HCT116 (cell line): ENCODE results near the gene NUDT4. TPM values are rescaled to one million over a fixed set of nuclear protein-coding genes. Genes with fewer than 3 reads are reported as not detected.

Source experiments
- ATAC-seq: fragments of 200-7000 bp; cut with Tn5 transposase; 2 replicates; pipeline ENCODE4 v1.9.1; 2020; ENCODE audit warnings: mild to moderate bottlenecking, moderate library complexity
- BruUV-seq: library from RNA; stranded (reverse); fragments of 400-500 nt; replicated peaks from 2 replicates; lab custom pipeline; 2021; lab: Mats Ljungman, UMichigan
- CTCF ChIA-PET: fragments of 300-600 bp; sonication (Branson Sonifier 250); formaldehyde crosslinking; loops from one replicate; lab custom pipeline; 2021; ENCODE audit warnings: antibody characterized with exemption; lab: Charles Lee
- POLR2A ChIA-PET: fragments of 300-600, 350-600 bp; sonication (Branson Sonifier 250); formaldehyde crosslinking; loops from one replicate; lab custom pipeline; 2021; ENCODE audit warnings: antibody characterized with exemption; lab: Charles Lee
- RAD21 ChIA-PET, 2 experiments: fragments of 300-600 bp; sonication (Branson Sonifier 250); formaldehyde crosslinking; loops; one replicate each; lab custom pipeline; 2023; ENCODE audit warnings: low total read pairs in 2 of 2; ENCODE audit not compliant: uncharacterized antibody in 2 of 2, unreplicated experiment in 2 of 2, low non-redundant PET in 1 of 2; lab: Charles Lee
- DNase-seq: peaks from one replicate; pipeline ENCODE4 v3.0.0-alpha.2; 2010; ENCODE audit warnings: low read depth, low spot score
- H2AFZ ChIP-seq: fragments of 200-600 bp; shearing (Covaris generic), sonication (generic); 2 replicates; pipeline ENCODE4 v1.6.1; 2017; ENCODE audit warnings: low read depth, mixed run types, mixed read lengths, antibody characterized with exemption, low read length; ENCODE audit not compliant: poor library complexity, severe bottlenecking
- H3K27ac ChIP-seq: 2 replicates; pipeline ENCODE4 v1.5.1; 2012; ENCODE audit warnings: low read depth, low read length
- H3K27me3 ChIP-seq: fragments of 200-600 bp; sonication (generic); 2 replicates; pipeline ENCODE4 v1.6.1; 2016; ENCODE audit warnings: mixed run types, low read length, mixed read lengths; ENCODE audit not compliant: insufficient read depth
- H3K36me3 ChIP-seq, 2 experiments: fragments of 200-500 bp in 1 of 2; fragments of 200-600 bp in 1 of 2; sonication (Bioruptor generic) in 1 of 2; sonication (generic) in 1 of 2; 2 replicates each; pipeline versions ENCODE4 v1.5.1 to v1.6.1; 2014 to 2016; ENCODE audit warnings: low read length in 2 of 2, inconsistent platforms in 1 of 2, mixed read lengths in 1 of 2, mixed run types in 1 of 2; ENCODE audit not compliant: insufficient read depth in 2 of 2, control insufficient read depth in 1 of 2
- H3K4me1 ChIP-seq, 2 experiments: fragments of 200-600 bp in 1 of 2; sonication (generic) in 1 of 2; 2 replicates each; pipeline versions ENCODE4 v1.5.1 to v1.6.1; 2012 to 2017; ENCODE audit warnings: low read length in 2 of 2, inconsistent platforms in 1 of 2, mild to moderate bottlenecking in 1 of 2, mixed read lengths in 1 of 2, mixed run types in 1 of 2, moderate library complexity in 1 of 2; ENCODE audit not compliant: insufficient read depth in 2 of 2, control insufficient read depth in 1 of 2
- H3K4me2 ChIP-seq: fragments of 200-600 bp; sonication (generic); 2 replicates; pipeline ENCODE4 v1.6.1; 2017; ENCODE audit warnings: mixed run types, low read length, mixed read lengths
- H3K4me3 ChIP-seq, 2 experiments: fragments of 200-600 bp in 1 of 2; sonication (generic) in 1 of 2; replicated peaks in 1 of 2; 2 replicates each; pipeline ENCODE4 v1.5.1; 2011 to 2016; ENCODE audit warnings: low read length in 2 of 2, control low read depth in 1 of 2, low read depth in 1 of 2, mild to moderate bottlenecking in 1 of 2, mixed read lengths in 1 of 2, mixed run types in 1 of 2
- H3K79me2 ChIP-seq: fragments of 200-600 bp; sonication (generic); 2 replicates; pipeline ENCODE4 v1.6.1; 2017; ENCODE audit warnings: mild to moderate bottlenecking, mixed run types, low read length, moderate library complexity, mixed read lengths; ENCODE audit not compliant: insufficient read depth
- H3K9ac ChIP-seq: fragments of 200-600 bp; sonication (generic); 2 replicates; pipeline ENCODE4 v1.6.1; 2016; ENCODE audit warnings: low read length, mixed read lengths
- H3K9me2 ChIP-seq: fragments of 200-600 bp; sonication (generic), shearing (Covaris generic); 2 replicates; pipeline ENCODE4 v1.6.1; 2017; ENCODE audit warnings: mixed run types, mild to moderate bottlenecking, moderate library complexity; ENCODE audit not compliant: insufficient read depth
- H3K9me3 ChIP-seq, 2 experiments: fragments of 200-500 bp in 1 of 2; fragments of 200-600 bp in 1 of 2; sonication (Bioruptor generic) in 1 of 2; sonication (generic) in 1 of 2; 2 replicates each; pipeline ENCODE4 v1.6.1; 2014 to 2017; ENCODE audit warnings: low read length in 2 of 2, mixed read lengths in 2 of 2, inconsistent platforms in 1 of 2, low read depth in 1 of 2, mild to moderate bottlenecking in 1 of 2, mixed run types in 1 of 2, moderate library complexity in 1 of 2; ENCODE audit not compliant: control insufficient read depth in 1 of 2, insufficient read depth in 1 of 2
- H4K20me1 ChIP-seq: fragments of 200-600 bp; sonication (generic), shearing (Covaris generic); 2 replicates; pipeline ENCODE4 v1.6.1; 2017; ENCODE audit warnings: mixed run types, mild to moderate bottlenecking, moderate library complexity; ENCODE audit not compliant: insufficient read depth
- EGR1 ChIP-seq: IDR thresholded peaks from 2 replicates; pipeline ENCODE4 v1.6.1; 2012; ENCODE audit warnings: low read depth
- EZH2phosphoT487 ChIP-seq: fragments of 200-600 bp; IDR thresholded peaks from 2 replicates; pipeline ENCODE4 v1.6.1; 2018; ENCODE audit warnings: antibody characterized with exemption, borderline replicate concordance
- FOSL1 ChIP-seq: IDR thresholded peaks from 2 replicates; pipeline ENCODE4 v1.6.1; 2012; ENCODE audit warnings: low read depth
- JUND ChIP-seq: IDR thresholded peaks from 2 replicates; pipeline ENCODE4 v1.6.1; 2012
- POLR2AphosphoS5 ChIP-seq: IDR thresholded peaks from 2 replicates; pipeline ENCODE4 v1.6.1; 2011; ENCODE audit warnings: mild to moderate bottlenecking, low read depth, low read length, moderate library complexity
- SP1 ChIP-seq: IDR thresholded peaks from 2 replicates; pipeline ENCODE4 v1.6.1; 2012; ENCODE audit warnings: low read depth
- TCF7L2 ChIP-seq: IDR thresholded peaks from 2 replicates; pipeline ENCODE4 v1.7.0; 2011; ENCODE audit warnings: borderline replicate concordance, inconsistent platforms; ENCODE audit not compliant: insufficient read depth, insufficient read length; ENCODE audit errors: extremely low read depth
- ZFX ChIP-seq: fragments of 450-650 bp; IDR thresholded peaks from 2 replicates; pipeline ENCODE4 v1.6.1; 2017
- ZNF274 ChIP-seq: fragments of 200-500 bp; sonication (Bioruptor generic); IDR thresholded peaks from 2 replicates; pipeline ENCODE4 v1.6.1; 2014; ENCODE audit warnings: mild to moderate bottlenecking, low read depth, low read length, inconsistent platforms
- intact Hi-C: fragments of 100-400 bp; cut with micrococcal nuclease; formaldehyde crosslinking; loops from 2 replicates; pipeline ENCODE4 v1.10.0; 2022
- total RNA-seq: library from RNA; stranded (reverse); gene quantifications from one replicate; pipeline ENCODE4 v1.2.1, GENCODE V29; 2021; ENCODE audit not compliant: unreplicated experiment
- TF ChIP-seq, protein P1 (sequence below): IDR thresholded peaks from 2 replicates; pipeline ENCODE4 v1.6.1; 2012; ENCODE audit warnings: low read depth
- TF ChIP-seq, protein P2 (sequence below), 3 experiments: fragments of 200-600 bp in 1 of 3; sonication (generic) in 1 of 3; IDR thresholded peaks in 2 of 3; conservative IDR thresholded peaks in 1 of 3; 2 replicates each; pipeline ENCODE4 v1.5.1; 2012 to 2017; ENCODE audit warnings: low read depth in 2 of 3, low read length in 2 of 3, antibody characterized with exemption in 1 of 3, borderline replicate concordance in 1 of 3, control low read depth in 1 of 3, mild to moderate bottlenecking in 1 of 3, mixed read lengths in 1 of 3, mixed run types in 1 of 3, moderate library complexity in 1 of 3; ENCODE audit not compliant: insufficient read depth in 1 of 3
- TF ChIP-seq, protein P3 (sequence below): IDR thresholded peaks from 2 replicates; pipeline ENCODE4 v1.6.1; 2011; ENCODE audit warnings: mild to moderate bottlenecking, low read length, moderate library complexity; ENCODE audit not compliant: insufficient replicate concordance; ENCODE audit errors: extremely low read depth

Gene NUDT4
- total RNA-seq, 1 experiment from 2014 or later: 41.2 TPM

DNA sequence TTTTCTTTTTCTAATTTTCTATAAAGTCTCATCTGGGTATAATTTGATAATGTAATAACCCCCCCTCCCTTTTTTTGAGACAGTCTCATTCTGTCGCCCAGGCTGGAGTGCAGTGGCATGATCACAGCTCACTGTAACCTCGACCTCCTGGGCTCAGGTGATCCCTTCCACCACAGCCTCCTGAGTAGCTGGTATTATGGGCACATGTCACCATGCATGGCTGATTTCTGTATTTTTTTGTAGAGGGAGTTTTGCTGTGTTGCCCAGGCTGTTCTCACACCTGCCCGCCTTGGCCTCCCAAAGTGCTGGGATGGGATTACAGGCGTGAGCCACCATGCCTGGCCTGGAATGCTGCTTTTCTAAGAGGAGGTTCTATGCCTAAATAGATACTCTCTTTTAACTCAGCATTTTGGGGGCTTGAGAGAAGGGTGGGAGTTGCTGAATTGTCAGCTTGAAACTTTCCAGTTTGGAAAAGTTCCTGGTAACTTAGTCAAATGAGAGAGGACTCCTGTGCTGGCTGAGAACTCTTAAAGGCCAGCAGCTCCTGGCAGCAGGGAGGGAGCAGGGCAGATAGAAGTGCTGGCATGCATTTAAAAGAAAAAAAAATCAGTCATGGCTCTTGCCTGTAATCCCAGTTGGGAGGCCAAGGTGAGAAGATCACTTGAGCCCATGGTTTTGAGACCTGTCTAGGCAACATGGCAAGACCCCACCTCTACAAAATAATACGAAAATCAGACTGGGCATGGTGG lies 13.0 kb downstream of the NUDT4 start (continued):
- TF ChIP-seq, protein P1, sequence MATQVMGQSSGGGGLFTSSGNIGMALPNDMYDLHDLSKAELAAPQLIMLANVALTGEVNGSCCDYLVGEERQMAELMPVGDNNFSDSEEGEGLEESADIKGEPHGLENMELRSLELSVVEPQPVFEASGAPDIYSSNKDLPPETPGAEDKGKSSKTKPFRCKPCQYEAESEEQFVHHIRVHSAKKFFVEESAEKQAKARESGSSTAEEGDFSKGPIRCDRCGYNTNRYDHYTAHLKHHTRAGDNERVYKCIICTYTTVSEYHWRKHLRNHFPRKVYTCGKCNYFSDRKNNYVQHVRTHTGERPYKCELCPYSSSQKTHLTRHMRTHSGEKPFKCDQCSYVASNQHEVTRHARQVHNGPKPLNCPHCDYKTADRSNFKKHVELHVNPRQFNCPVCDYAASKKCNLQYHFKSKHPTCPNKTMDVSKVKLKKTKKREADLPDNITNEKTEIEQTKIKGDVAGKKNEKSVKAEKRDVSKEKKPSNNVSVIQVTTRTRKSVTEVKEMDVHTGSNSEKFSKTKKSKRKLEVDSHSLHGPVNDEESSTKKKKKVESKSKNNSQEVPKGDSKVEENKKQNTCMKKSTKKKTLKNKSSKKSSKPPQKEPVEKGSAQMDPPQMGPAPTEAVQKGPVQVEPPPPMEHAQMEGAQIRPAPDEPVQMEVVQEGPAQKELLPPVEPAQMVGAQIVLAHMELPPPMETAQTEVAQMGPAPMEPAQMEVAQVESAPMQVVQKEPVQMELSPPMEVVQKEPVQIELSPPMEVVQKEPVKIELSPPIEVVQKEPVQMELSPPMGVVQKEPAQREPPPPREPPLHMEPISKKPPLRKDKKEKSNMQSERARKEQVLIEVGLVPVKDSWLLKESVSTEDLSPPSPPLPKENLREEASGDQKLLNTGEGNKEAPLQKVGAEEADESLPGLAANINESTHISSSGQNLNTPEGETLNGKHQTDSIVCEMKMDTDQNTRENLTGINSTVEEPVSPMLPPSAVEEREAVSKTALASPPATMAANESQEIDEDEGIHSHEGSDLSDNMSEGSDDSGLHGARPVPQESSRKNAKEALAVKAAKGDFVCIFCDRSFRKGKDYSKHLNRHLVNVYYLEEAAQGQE: no peak
- TF ChIP-seq JUND (no peak), ZFX (no peak), ZNF274 (no peak), TCF7L2 (no peak), SP1 (no peak), EZH2phosphoT487 (no peak)

DNA sequence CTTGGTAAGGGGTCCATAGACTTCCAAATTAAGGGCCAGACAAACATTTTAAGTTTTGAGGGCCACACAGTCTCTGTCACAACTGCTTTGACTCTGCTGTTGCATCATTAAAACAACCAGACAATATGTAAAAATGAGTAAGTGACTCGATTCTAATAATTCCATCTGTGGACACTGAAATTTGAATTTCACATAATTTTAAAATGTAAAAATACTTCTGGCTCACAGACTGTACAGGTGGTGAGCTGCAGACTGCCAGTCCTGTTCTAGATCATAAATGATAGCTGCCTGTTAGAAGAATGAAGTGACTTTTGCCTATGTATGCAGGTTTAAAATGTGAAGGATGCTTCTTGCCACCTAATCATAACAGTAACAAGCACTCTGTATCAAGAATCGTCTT lies 15.7 kb downstream of the NUDT4 start:
- ATAC-seq: no peak
- CTCF ChIA-PET: no interaction called here

More for the DNA sequence above, 15.7 kb downstream of the NUDT4 start:
- no peaks in the 10 kb centered on the region for H3K9me3 ChIP-seq
- no peaks in the 10 kb centered on the region for H3K27me3 ChIP-seq
- DNase-seq: no peak
- H3K4me1 ChIP-seq: no peaks in the 10 kb centered on the region
- no peak overlapping the region for H3K9ac ChIP-seq
- no peak overlapping the region for H3K4me3 ChIP-seq
- H3K9me2 ChIP-seq: no peaks in the 10 kb centered on the region
- H4K20me1 ChIP-seq: peaks cover 4% of the 10 kb centered on the region; the same call in 1 of the 2 replicates
- H3K36me3 ChIP-seq: peaks cover 6 to 13% of the 10 kb centered on the region in 2 experiments
- H3K79me2 ChIP-seq: peaks cover 63% of the 10 kb centered on the region
- no peak overlapping the region for H3K27ac ChIP-seq
- intact Hi-C loops: no loop called here
- TF ChIP-seq SP1 (no peak), FOSL1 (no peak), POLR2AphosphoS5 (no peak), EGR1 (no peak)
- TF ChIP-seq, protein P2, sequence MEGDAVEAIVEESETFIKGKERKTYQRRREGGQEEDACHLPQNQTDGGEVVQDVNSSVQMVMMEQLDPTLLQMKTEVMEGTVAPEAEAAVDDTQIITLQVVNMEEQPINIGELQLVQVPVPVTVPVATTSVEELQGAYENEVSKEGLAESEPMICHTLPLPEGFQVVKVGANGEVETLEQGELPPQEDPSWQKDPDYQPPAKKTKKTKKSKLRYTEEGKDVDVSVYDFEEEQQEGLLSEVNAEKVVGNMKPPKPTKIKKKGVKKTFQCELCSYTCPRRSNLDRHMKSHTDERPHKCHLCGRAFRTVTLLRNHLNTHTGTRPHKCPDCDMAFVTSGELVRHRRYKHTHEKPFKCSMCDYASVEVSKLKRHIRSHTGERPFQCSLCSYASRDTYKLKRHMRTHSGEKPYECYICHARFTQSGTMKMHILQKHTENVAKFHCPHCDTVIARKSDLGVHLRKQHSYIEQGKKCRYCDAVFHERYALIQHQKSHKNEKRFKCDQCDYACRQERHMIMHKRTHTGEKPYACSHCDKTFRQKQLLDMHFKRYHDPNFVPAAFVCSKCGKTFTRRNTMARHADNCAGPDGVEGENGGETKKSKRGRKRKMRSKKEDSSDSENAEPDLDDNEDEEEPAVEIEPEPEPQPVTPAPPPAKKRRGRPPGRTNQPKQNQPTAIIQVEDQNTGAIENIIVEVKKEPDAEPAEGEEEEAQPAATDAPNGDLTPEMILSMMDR (IDR thresholded peaks at IDR 0.05 in 2 of 3, conservative IDR thresholded peaks at IDR 0.05 in 1 of 3; ENCODE audit: borderline replicate concordance in 1 of 3, insufficient read depth in 1 of 3, low read depth in 2 of 3, low read length in 2 of 3): no peak
- TF ChIP-seq, protein P3, sequence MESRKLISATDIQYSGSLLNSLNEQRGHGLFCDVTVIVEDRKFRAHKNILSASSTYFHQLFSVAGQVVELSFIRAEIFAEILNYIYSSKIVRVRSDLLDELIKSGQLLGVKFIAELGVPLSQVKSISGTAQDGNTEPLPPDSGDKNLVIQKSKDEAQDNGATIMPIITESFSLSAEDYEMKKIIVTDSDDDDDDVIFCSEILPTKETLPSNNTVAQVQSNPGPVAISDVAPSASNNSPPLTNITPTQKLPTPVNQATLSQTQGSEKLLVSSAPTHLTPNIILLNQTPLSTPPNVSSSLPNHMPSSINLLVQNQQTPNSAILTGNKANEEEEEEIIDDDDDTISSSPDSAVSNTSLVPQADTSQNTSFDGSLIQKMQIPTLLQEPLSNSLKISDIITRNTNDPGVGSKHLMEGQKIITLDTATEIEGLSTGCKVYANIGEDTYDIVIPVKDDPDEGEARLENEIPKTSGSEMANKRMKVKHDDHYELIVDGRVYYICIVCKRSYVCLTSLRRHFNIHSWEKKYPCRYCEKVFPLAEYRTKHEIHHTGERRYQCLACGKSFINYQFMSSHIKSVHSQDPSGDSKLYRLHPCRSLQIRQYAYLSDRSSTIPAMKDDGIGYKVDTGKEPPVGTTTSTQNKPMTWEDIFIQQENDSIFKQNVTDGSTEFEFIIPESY: no peak
- RAD21 ChIA-PET: no interaction called here
- H3K4me2 ChIP-seq: no peak overlapping the region
- no peak overlapping the region for H2AFZ ChIP-seq
- no TSS peak for BruUV-seq
- POLR2A ChIA-PET: no interaction called here
